Renal pelvis (tissue), 4 donors: ENCODE results near the gene TNRC6B. TPM values are rescaled to one million over a fixed set of nuclear protein-coding genes. Genes with fewer than 3 reads are reported as not detected.
"Not testable (repeated sequence)": the region's sequence is repeated elsewhere in the genome, so short reads cannot be mapped to it uniquely, and the experiment has no call there.

Source experiments
- DNase-seq: peaks from one replicate; pipeline ENCODE4 v3.0.0-alpha.2; 2013
- polyA plus RNA-seq, 3 donors: library from polyadenylated mRNA; unstranded; fragments of 120-200 nt; gene quantifications; one replicate each; pipeline ENCODE4 v1.2.1, GENCODE V29; 2013; ENCODE audit not compliant: insufficient read length in 3 of 3

TNRC6B gene
- polyA plus RNA-seq, 3 donors = 11.7 to 19.3 (median 16.7) TPM

DNA sequence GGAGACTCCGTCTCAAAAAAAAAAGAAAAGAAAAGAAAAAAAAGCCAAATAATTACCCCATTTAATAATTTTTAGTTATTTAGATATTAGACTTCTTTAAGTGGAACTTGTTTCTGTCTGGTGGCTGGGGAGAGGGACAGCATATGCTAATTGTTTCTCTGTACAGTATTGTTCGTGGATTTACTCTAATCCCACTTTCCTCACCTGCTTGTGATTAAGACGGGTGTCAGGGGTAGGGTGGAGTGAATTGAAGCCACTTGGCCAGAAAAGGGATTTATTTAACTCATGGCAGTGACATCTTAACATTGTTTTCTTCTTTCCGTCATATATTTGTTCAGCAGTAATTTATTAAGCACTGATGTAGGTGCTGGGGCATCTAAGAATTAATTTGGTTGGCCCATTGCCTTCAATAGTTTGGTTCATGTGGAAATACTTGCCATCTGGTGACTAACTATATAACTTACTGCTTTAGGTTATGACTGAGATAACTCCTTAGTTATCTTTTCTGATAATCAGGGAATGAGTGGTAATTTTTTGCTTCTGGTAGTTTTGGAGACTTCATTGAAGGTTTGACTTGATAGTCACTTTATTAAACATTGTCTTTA, 4.6 kb downstream of the TNRC6B start:
- no peak for DNase-seq

DNA sequence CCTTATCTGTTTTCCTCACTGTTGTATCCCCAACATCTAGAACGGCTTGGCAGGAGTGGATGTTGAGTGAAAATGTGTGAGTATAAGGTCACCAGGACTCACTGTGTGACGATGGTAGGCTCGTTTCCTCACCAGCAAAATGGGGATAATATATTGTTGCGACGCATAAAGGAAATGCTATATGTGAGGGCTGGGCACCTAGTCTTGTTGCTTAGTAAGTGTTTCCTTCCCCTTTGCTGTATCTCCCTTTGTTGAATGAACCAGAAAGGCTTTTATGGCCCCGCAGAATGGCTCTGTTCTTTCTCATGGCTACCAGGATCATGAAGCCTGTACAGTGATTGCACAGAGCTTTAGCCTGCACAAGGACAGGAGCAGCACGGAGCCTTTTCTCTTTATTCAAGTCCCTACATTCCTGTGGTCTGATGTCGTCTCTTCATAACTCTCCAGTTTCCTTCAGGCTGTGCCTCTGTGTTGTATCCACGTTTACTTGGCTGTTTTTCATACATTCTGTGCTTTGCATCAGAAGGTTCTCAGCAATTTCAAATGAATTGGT, 5.4 kb downstream of the TNRC6B start:
- peak; percentile 31 for DNase-seq

DNA sequence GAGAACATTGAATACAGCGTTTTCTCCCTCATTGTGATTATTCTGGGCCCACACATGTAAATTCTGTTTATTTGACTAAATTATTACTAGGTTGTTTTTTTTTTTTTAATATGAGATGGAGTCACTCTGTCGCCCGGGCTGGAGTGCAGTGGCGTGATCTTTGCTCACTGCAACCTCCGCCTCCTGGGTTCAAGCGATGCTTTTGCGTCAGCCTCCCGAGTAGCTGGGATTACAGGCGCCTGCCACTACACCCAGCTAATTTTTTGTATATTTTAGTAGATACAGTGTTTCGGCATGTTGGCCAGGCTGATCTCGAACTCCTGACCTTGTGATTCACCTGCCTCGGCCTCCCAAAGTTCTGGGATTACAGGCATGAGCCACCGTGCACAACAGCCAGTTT, 5.9 kb downstream of the TNRC6B start:
- DNase-seq = not testable (repeated sequence)

DNA sequence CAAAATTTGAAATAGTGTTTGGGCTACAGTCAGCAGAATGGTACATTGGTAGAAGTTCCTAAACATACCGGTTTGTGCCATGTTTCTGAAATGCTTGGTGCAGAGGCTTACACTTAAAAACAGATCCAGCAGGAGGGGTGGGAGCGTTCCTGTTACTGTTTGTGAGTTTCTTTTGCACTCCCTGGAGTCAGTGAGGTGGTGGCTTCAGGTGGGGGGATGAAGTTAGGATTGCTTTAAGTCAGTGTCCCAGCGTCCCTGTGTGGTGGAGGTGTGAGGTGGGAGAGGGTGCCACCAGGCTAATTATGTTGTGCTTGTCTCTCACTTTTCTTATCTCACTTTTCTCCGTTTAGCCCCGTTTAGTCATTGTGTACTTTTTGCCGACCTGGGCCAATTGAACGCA, 9.7 kb downstream of the TNRC6B start:
- DNase-seq = no peak

DNA sequence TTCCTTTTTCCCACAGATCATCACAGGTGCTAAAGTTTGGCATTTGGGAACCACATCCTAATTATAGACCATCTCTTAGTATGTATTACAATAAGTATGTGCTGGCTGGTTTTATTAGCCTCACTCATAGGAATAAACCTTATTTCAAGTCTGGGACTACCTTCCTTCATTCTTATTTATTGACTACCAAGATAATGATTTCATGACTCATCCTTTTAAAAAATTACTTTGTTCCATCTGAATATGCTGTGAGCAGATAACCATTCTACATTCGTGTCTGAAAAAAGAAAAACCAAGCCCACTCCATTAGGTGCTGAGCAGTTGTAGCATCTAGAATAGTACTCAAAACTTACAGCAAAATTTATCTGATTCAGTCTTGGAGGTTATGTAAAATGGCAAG, 12.3 kb downstream of the TNRC6B start:
- no peak for DNase-seq

DNA sequence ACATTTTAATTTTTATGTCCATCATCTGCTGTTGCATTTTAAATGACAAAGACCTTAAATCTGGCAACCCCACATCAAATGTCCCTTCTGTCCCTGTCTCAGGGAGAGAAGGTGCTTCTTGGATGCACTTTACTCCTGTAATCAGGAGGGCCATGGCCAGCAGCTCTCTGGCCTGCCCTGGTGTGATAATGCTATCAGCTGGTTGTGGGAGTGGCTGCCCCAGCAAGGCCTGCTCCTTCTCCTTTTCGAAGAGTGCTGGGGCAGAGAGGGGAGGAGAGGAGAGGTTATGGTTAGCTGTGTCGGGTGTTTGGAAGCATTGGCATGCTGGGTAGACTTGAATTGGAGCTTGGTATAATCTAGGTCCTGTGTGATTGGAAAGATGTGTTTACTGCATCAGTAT, 12.8 kb downstream of the TNRC6B start:
- DNase-seq = no peak

DNA sequence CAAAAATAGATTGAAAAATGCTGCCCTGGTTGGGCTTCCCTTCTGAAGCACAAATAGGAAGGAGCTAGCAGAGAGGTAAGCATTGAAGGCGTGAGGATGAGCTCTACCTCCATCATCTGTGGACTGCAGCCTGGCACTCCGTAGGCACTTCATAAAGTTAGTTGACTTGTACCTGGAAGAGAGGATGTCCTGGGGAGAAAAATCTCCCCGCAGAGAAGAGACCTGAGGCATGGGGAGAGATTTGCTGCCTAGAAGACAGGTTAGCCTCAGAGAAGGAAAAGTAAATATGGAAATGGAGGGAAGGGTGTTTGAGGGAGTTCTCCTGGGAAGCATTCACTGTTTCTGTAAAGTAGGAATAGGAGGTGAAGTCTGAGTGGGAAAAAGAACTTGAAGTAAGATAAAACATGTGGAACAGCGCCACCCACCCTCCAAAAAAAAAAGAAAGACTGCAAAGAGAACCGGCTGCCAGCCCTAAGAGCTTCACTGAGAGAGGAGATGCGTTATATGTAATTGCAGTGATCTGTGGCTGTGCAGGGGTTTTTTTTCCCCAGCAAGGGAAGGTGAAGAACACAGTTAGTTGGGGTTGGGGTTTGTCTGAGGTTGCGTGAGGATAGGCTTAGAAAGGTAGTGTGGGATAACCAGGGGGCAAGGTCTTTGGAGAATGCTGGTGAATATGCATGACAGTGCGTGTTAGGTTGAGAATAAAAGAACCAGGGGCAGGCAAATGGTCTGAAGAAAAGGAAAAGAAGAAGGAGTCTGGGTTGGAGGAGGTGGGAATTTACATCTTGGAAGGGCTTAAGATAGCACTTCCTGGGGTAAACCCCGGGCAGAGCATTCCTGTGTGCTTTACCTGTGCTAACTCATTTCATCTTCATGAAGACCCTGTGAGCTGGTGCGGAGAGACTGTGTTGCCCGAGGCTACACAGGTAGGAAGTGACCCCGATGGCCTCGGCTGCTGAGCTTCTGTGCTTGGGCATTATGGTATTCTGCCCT, 16.0 kb downstream of the TNRC6B start:
- DNase-seq = no peak

DNA sequence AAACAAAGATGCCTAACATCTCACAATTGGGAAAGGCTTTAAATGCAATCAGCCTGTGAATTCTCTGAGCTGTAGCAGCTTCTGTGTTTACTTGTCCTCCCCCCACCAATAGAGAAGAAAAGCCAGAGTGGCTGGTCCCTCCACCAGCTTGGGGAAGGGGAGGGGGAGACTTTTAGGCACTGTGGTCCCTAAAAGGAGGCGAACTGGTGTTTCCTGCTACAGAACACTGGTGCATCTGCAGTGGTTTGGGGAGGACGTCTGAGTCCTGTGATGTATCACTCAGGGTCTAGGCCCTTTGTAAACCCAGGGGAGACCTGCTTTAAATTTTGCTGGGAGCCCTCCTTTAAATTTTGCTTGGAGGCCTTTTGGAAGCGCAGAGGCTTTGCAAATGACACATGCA, 16.9 kb downstream of the TNRC6B start:
- DNase-seq = no peak

DNA sequence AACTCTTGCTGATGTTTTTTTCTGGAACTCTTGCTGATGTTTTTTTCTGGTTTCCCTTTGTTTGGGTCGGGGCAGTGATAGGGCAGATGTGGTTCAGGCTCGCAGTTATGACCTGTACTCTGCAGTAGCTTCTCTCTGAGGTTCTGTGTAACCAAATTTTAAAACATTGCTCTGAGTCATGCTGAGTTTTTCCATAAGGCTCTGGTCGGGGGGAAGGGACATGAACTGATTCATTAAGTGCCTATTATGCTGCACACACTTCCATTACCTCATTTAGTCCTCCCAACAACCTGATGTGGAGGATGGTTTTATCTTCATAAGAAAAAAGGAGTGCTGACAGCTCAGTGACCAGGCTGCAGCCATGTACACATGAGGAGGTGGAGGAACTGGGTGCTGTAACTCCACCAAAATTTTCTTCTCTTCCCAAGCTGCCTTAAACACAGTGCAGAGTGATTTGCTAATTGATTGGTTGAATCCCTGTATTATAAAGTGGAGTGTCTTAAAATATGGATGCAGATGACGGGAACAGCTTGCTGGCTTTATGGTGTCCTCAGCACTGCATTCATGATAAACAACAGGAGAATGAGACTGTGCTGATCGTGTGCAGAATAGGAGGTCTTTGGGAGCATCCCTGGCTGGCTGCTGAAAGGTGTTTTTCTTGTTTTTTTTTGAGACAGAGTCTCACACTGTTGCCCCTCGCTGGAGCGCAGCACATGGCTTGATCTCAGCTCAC, 19.1 kb downstream of the TNRC6B start:
- no peak for DNase-seq

DNA sequence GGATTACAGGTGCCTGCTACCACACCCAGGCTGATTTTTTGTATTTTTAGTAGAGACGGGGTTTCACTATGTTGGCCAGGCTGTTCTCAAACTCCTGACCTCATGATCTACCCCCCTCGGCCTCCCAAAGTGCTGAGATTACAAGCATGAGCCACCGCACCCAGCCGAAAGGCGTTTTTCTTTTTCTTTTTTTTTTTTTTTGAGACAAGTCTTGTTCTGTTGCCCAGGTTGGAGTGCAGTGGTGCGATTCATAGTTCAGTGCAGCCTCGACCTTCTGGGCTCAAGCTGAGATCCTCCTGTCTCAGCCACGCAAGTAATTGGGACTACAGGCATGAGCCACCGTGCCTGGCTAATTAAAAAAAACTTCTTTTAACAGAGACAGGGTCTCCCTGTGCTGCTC, 19.7 kb downstream of the TNRC6B start:
- DNase-seq = not testable (repeated sequence)

DNA sequence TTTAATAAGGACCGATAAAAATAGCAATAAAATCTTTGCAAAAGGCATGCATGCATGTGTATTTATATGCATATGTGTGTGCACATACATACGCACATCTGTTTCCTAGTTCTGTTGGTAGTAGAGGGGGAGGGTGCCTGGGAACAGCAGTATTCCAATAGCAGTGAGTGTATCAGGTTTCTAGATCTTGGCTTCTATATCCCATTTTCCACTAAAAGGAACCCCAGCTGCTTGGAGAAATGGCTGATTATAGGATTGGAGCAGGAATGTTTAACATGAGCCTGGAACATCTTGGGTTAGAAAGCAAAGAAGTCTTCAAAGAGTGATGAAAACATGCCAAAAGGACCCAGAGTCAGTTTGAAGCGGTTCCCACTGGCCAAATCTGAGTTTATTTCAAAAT, 21.0 kb downstream of the TNRC6B start:
- DNase-seq = no peak

DNA sequence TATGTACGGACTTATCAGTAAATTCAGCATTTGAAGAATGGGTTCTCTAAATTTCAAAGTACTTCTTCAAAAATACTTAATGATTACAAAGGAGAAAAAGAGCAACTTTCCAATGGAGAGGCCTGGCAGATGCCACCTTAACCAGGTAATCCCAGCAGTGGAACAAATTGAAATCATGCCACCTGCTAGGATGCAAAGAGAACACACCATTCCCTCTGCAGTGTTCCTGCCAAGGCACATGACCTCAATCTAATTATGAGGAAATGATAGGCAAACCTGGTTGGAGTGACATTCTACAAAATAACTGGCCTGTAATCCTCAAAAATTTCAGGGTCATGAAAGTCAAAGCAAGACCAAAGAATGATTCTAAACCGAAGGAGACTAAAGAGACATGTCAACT, 21.5 kb downstream of the TNRC6B start:
- no peak for DNase-seq

DNA sequence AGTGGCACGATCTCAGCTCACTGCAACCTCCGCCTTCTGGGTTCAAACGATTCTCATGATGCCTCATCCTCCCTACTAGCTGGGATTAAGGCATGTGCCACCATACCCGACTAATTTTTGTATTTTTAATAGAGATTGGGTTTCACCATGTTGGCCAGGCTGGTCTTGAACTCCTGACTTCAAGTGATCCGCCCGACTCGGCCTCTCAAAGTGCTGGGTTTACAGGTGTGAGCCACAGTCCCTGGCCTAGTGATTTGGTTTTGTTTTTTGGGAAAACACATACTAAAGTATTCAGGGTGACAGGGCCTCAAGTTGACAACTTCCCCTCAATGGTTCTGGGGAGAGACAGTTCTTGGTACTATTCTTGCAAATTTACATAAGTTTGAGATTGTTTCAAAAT, 22.1 kb downstream of the TNRC6B start:
- DNase-seq = no peak

DNA sequence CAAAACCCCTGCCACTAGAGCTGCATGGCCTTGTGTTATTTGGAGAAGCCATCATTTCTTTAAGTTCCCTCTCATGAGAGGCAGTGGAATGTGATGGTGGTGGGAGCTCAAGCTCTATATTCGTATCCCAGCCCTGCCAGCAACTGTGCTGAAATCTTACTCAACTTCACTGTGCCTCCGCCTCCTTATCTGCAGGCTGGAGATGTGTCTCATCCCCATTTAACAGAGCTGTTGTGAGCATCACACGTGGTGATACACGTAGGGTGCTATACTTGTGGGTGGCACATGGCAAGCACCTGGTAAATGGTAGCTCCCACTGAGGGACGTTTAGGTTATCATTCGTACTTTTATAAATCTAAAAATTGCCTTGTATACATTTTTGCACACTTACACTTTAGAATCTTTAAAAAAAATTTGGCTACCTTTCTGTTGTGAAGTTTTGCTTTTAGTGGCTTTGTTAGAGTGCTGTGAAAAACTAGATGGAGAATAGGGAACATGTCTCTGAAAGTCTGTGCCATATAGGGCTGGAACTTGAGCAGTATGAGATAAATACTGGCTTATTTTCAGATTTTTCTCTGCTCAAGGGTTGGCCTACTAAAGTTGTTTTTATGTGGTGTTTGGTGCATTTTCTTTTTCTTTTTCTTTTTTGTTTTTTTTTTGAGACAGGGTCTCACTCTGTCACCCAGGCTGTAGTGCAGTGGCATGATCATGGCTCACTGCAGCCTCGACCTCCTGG, 23.2 kb downstream of the TNRC6B start:
- no peak for DNase-seq

DNA sequence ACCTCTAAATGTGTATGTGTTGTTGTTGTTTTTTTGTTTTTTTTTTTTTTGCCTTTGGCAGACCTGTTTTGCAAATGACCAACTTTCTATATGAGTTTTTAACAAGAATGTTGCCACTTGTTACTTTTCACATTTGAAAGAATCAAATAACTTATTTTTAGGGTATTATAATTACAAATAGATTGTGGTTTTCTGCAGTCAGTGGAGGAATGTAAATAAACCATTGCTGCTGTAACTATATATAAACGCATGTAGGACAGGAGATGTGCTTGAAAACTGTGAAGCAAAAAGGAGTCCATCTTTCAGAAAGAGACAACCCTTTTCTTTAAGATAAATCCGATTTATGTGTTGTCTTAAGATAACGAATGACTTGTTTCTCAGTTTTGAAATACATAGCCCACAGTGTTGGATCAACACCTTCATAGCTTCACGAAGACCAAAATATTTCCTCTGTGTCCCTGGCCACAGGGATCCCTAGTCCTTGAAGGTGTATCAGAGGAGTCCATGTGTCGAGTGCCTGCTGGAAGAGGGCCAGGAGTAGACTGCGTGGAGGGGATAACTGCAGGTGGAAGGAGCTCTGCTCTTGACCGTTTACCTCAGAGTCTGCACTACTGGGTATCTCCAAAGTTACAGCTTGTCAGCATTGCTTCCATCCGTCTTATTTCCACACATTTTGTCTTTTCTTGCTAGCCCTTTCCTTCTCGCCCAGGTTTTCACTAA, 24.7 kb downstream of the TNRC6B start:
- DNase-seq = no peak

DNA sequence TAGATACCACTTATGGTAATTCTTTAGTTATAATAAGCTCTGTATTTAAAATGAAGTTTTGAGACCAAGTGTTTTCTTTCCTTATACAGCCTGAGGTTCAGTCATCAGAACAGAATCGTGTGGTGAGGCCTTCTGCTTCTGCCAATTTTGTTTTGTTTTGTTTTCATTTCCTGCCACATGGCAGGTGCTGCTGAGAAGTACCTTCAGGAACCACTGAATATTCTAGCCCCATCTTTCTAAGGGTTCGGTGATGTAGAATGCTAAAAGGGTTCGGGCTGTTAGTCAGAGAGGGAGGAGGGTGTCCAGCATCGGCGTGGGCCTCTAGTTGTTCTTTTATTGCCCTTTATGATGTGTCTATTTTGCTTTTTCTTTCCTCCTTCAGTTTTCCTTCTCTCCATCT, 25.8 kb downstream of the TNRC6B start:
- DNase-seq = no peak

DNA sequence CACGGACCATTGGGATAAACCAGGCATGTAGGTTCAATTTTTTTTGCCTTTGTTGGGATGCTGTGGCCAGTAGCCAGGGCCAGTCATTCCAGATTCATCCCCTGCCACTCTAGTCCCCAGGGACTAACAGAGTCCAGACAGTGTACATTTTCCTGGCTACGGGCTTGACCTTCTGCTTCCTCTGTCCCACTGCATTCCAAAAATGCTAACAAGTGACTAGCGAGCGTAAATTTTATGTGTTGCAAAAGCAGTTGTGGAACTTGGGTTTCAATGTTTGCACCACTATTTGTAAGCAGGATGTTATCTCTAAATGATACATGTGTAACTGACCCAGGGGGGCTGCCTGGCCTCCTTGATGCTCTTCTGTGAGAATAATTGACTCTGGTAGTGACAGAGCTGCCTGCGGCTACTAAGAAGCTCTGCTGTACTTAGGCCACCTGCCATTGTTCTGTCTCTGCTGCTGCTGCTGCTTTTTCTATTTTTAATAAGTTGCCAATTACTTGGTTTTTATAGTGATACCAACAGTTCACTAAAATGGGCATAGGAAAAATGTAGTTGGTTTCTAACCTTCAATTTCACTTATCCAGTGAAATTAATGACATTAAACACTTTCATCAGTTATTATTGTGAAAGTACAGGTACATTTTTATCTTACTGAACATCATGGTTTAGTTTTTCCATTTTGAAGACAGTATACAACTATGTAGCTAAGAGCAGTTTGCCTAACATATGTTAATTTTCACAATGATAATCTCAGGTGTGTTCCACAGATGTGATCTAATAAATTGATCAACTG, 26.8 kb downstream of the TNRC6B start:
- DNase-seq = no peak

DNA sequence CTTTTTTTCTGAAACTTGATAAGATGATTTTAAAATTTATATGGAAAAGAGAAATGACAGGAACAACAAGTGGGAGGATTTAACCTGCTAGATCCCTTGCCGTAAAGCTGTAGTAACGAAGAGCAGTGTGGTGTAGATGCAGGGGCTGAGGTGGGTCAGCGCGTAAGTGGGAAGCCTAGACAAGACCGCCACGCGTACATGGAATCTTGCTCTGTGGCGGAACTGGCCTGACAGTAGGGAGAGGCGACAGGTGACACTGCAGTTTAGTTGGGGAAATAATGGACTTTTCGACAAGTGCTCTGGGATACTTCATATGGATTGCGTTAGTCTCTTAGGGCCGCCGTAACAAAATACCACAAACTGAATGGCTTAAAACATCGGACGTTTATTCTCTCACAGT, 28.8 kb downstream of the TNRC6B start:
- DNase-seq = no peak

DNA sequence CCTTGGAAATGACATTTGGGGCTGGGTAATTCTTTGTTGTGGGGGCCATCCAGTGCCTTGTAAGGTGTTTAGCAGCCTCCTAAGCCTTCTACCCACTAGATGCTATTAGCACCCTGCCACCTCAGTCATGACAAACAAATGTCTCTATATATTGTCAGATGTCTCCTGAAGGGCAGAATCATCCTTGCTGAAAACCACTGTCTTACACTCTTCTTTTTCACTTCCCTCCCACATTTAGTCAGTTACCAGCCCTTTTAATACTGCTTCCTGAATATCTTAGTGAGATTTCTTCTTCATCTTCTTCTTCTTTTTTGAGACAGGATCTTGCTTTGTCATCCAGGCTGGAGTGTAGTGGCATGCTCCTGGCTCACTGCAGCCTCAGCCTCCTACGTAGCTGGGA, 33.1 kb downstream of the TNRC6B start:
- DNase-seq = no peak

DNA sequence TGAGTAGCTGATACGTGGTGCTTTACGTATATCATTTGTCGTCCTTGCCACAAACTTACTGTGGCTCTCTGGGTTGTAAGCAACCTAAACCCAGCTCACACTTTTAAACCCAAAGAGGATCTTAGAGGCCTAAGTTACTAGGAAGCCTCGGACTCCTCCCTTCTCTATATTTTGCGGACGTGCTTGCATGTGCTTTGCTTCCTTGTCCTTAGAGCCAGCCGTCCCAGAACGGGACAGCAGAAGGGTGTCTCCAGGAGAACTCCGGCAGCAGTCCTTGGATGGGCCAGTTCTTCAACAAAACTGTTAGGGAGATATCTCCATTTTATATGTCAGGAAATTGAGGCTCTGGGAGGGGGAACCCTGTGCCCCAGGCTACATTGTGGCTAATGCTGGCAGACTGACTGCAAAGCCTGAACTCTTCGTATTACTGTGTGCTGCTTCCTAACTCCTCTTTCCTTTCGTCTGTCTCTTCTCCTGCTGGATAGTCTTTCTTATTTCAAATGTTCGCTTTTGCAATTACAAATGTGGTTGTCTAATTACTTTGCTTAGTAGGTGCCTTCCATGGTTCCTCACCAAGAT, 33.8 kb downstream of the TNRC6B start:
- no peak for DNase-seq
